GM18511 (cell line): ENCODE measurements around the gene TULP4.
"Not testable (repeated sequence)": the region's sequence is repeated elsewhere in the genome, so short reads cannot be mapped to it uniquely, and the experiment has no call there.

Experiments
- ATAC-seq: cut with Tn5 transposase; IDR thresholded peaks from one replicate; pipeline ENCODE4 v1.9.1; 2021; ENCODE audit warnings: mild to moderate bottlenecking, moderate library complexity; ENCODE audit not compliant: unreplicated experiment

TULP4 gene

DNA sequence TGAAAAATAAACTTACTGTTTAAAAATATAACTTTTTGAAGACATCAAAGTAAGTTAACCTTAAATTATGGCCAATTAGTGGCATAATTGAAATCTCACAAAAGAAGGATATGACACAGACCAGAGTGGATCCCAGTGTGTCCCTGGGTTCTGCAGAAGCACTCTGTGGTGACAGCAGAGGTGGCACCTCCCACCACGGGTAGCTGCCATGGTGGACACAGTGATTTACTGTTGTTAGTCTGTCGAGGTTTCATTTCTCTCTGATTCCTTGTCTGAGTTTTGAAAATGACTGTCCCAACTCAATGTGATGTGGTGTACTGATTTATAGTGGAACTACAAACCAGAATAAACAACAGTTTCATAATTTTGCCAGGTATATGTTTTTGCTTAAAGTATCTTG, 76.5 kb downstream of the TULP4 start:
- ATAC-seq = no peak

DNA sequence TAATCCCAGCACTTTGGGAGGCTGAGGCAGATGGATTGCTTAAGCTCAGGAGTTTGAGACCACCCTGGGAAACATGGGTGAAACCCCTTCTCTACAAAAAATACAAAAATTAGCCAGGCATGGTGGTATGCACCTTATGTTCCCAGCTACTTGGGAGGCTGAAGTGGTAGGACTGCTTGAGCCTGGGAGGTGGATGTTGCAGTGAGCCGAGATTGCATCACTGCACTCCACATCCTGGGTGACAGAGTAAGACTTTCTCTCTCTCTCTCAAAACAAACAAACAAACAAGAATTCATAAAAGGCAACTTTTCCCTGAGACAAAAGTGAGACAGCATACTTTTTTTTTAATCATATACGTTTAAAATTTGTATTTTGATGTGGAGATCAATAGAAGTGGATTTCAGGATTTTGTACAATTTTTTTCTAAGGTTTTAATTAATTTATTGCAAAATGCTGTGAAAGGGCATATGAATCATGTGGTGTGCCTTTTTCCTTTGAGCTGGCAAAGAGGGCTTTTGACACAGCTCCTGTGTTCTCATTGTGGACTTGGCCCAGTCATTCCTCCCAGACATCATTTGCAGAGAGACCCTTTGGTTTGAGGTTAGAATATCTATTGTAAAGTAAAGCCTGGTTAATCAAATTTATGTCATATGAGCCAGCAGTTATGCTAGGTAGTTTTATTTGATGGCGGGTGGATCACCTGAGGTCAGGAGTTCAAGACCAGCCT, 77.1 kb downstream of the TULP4 start:
- ATAC-seq = no peak

DNA sequence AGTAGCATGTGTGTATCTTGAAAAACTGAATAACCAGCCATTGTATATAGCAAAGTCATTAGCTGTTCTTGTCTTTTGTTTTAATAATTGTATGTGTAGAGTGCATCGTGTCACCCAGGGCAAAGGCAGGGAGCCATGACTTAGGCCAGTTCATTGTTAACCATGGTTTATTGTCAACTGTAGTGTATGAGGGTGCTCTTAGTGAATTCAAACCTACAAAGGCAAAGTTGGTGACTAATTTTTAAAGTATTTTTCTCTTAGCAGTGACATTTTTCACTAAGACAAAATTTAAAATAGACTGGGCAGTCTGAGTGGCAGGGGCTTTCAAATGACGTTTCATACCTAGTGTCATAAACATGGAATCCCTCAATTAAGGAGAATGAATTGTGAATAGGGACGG, 79.0 kb downstream of the TULP4 start:
- ATAC-seq = no peak

DNA sequence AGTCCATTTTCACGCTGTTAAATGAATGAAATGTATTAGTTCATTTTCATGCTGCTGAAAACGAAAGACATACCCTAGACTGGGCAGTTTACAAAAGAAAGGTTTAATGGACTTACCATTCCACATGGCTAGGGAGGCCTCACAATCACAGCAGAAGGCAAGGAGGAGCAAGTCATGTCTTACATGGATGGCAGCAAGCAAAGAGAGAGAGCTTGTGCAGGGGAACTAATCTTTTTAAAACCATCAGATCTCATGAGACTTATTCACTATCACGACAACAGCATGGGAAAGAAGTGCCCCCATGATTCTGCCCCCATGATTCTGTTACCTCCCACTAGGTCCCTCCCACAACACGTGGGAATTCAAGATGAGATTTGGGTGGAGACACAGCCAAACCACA, 79.7 kb downstream of the TULP4 start:
- ATAC-seq = not testable (repeated sequence)

DNA sequence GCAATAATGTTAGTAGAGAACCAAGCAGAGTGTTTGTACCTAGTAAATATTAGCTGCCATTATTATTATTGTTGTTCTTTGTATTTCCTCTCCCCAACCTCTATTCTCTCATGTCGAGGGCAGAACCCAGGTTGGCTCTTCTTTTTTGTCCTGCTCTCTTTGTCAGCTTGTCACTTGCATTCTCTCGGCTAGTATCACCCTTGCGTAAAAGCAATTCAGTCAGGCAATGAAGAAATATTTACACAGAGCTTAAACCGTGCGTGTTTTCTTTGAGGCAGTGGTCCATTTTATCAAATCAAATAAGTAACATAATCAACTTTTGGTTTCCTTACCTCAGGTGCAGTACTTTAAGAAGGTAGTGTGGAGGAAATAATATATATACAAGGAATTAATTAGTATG, 83.9 kb downstream of the TULP4 start:
- no peak for ATAC-seq

DNA sequence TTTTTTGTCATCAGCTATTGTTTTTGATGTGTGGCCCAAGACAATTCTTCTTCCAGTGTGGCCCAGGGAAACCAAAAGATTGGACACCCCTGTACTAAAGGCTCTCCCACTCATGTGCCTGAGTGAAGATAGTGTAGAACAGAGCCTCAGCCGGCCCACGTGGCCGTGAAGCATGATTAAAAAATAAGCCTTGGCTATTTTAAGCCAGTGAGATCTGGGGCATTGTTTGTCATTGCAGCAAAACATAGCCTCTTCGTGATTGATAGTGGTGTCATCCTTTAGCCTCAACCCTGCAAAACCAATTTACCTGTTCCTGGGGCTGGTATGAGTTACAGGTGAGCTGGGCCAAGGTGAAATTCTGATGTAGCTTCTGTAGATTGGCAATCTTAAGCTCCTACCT, 85.3 kb downstream of the TULP4 start:
- no peak for ATAC-seq

DNA sequence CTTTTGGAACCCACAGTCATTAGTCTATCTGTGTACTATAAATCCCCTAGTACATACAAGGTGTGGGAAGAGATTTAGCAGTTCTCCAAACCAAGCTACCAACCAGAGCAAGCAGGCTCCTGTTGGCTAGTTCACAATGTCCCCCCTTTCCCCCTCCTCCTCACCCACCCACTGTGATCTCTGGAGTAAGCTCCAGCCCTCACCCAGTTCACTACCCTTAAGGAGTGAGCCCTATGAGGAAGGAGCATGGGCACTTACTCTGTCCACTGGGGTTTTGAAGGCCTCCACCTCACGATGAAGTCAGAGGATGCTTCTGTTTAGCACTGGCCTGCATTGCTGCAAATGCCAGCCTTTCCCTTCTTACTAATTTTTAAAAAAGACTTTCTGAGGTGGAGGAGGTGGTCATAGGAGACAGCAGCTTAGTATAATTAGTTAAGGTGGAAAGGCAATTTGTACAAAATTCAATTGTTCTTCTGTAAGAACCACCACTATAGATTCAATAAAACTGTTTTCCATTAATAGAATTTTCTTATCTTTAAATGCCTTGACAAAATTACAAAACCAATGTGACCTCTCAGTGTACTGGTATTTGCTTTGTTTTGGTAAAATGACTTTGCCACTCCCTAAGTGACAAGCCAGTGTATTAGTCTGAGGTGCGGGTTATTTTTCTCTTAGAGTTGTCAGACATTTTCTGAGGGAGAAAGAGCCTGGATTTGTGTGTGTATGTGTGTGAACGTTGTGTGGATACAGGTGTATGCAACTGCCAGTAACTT, 86.2 kb downstream of the TULP4 start:
- ATAC-seq = no peak

DNA sequence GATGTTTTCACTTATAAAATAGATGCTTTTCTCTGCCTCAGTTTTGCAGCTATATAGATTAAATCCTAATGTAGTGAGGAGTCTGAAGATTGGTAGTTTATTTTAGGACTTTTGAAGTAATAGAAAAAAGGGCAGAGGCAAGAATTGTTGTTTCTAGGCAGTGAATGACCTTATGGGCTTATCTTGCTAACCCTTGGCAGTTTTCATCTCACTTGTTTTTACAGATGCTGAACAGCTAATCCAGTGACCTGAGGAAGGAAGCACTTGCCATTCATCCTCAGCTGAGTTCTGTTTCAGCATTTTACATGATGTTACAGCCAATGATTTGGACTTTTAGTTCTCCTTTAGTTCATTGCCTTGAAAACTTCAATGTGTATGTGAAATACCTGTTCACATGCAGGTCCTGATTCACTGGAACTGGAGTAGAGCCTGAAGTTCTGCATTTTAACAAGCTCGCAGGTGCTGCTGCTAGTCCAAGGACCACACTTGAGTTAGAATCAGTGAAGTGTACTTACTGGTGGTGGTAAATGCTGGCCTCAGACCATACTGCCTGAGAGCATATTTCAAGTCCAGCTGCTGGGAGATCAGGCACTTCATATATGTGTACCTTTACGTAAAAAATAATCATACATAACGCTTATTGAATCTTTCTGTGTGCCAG, 86.9 kb downstream of the TULP4 start:
- ATAC-seq = no peak

DNA sequence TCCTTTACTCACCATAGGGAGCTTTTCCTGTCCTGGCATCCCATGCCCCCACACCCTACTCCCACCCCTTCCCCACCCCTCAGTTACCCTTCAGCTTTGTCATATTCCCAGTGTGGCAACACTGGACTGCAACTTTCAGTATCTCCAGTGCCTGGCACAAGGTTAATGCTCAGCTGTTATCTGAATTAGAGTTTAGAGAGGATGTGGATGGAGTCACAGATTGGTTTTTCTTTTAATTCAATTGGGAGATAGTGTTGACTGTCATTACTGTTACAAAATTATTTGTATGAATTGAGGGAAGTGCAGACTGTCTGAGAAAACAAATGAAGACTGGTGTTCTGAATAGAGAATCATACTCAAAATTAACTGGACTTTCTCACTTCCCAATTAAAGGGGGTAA, 89.9 kb downstream of the TULP4 start:
- ATAC-seq = no peak

DNA sequence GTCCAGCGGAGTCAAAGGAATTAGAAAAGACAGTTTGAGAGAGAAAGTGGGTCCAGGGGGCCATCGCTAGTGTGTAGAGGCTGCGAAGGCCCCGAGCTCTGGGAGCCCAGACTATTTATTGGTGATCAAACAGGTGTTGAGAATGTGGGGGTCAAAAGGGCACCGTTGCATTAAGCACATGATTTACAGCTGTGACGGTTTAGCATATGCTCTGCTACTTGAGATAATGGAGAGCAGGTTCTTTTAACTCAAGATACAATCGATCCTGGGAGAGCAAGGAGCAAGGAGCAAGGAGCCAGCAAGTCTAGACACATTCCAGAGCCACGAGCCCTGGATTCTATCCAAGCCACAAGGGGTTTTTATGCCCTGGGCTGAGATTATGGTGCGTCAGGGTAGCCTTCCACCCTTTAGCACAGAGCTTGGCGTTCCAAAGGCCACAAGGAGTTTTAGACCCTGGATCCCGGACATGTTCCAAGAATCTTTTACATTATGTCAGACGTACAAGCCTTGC, 93.1 kb downstream of the TULP4 start:
- ATAC-seq = not testable (repeated sequence)

DNA sequence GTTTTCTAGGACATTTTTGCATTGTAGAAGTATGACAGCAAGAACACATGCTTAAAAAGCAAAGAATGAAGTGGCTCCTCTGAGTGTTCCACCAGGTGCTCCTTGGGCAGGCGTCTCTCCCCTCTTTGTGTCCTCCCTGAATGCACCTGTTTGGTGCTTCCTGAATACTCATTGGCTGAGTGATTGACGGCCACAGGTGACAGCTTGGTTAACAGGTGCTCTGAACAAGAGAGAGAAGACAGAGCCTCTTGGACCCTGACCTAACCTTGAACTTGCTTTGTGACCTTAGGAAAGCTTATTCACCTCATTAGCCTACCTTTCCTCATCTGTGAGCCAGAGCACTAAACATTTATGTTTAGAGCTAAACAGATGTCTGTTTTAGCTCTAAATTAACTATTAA, 93.7 kb downstream of the TULP4 start:
- no peak for ATAC-seq

DNA sequence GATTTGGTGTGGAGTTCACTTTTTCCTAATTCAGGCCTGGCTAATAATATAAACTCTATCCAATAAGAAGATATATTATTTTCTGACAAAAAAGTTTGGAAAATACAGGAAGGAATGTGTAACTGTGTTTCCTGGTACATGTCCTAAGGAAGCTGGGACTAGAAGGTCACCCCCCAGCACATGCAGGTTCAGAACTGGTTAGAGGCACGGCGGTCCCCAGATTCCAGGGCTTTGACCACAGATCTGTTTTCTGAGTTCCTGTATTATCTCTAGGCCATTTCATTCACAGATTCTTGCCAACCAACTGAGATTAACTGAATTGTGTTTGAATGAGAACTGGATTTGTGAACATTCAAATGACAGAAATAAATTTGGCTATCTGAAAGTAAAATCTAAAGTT, 94.5 kb downstream of the TULP4 start:
- no peak for ATAC-seq

DNA sequence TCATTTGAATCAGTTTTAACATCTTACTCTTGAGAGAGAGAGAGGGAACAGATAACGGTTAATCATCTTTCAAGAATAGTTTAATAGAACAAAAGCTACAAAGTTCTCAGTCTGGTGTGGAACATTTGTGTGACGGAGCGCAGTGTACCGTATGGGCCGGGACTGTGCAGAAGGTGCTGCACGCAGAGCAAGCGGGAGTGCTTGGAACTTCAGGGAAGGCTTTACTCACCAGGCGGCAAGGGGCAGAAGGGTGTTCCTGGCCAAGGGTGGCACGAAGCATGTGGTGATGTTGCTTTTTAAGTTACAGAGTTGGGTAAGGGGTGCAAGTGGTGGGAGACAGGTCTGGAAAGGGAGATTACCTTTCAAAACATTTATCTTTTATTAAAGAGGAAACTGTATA, 95.7 kb downstream of the TULP4 start:
- ATAC-seq = no peak

DNA sequence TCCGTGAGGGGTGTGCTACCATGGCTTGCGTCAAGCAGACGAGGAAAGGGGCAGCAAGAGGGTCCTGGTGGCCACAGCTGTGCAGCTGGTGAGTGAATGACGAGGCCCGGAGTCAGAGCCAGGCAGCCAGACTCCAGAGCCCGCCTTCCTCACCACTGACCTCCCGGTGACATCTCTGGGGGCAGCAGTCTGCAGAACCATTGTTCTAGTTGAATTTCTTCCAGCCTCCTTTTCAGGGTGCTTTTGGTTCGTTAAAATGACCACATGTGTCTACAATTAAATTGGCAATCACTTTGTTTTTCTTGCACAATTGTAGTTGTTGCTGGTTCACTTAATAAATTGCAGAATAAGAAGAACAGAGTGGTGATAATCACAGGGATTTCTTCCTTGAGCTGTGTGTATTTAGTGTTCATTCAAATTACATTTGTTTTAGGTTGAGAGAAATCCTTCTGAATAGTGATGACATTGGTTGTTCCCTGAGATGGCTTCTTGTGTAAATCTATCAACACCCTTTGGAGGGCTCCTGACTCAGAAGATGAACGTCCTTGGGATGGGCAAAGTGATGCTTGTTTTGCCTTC, 96.4 kb downstream of the TULP4 start:
- ATAC-seq = no peak

DNA sequence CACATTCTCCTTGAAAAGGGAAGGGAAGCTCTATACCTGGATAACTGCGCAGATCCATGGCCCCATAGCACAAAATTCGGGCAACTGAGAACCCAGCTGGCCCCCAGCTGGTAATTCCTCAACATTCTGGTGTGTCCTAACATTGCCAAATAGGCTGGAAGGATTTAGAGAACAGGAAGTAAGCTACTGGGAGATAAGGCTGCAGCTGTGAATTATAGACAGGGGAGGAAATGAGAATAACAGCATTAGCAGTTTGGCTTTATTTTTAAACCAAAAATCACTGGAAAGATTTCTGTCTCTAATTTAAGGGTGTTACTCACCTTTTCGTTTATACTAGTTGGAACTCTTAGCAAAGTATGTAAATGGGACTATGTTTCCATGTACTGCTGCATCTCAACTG, 97.2 kb downstream of the TULP4 start:
- ATAC-seq = no peak

DNA sequence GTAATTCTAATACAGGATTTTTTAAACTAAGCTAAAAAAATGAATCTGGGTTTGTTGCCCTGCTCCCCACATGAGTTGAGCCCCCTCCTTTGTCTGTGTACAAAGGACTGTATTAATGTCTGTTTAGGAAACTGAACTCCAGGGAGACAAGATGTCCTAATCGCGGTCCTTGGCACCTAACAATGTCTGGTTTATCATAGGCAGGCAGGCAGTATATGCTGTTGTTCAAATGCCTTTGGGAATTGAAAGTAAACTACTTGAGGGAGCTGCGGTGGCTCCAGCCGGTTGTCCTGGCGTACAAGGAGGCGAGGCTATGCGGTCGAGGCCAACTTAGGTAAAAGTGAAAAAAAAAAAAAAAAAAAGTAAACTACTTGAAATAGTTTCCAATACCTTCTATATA, 98.5 kb downstream of the TULP4 start:
- ATAC-seq = no peak

DNA sequence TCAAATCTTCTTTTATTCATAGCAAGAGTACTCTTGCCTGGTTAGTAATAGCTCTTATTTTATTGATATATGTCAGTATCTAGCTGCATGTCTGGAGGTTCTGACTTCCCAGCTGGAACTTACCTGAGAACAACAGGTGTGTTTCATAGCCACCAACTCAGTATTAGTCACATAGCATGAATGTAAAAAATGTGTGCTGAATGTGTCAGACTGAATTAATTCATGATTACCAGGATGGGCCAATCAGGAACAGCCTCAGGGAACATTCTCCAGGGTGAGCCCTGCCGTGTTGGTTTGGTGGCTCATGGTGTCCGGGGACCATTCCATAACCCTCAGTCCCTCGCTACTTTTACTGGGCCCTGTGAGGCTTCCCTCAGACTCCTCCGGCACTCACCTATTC, 99.7 kb downstream of the TULP4 start:
- no peak for ATAC-seq

DNA sequence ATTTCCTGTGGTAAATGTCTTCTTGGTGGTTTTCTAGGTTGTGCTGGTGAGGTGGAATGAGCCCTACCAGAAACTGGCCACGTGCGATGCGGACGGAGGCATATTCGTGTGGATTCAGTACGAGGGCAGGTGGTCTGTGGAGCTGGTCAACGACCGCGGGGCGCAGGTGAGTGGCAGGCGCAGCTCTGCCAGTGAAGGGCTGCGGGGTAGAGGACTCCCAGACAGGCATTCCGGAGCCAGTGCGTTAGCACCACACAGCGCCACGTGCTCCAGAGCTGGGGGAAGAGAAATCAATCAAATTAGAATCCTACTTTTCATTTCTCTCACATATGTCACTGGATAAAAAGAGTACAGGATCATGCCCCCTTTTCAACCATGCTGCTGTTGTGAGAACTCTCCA, 100.8 kb downstream of the TULP4 start:
- no peak for ATAC-seq

DNA sequence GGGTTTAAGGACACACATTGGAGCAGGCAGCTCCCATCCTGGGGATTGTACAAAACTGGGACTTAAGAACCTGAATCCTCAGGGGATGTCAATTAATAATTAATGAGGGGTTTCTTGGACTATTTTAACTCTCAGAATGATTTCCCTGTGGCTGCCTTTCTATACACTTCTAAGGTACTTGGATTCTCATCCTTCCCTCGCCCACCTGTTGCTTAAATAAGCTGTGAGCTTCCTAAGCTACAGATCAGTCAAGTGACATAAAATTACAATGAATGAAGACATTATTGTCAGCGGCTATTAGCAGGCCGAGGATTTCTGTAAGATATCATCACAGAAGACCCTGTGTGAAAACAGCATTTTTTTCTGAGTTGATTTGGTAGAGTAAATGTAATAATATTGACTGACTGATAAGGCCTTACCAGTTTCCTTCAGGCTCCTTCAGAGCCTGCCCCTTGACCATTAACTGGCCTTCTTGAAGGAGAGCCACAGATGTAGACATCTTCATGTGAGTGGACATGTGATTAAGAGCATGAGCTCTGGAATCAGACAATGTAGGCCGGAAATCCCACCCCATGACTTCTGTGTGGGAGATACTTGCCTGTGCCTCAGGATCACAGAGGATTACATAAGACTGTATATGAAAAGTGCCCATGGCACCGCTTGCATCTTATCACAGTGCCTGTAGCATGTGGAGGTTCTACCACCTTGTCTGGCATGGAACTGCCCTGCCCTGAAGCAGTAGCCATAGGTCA, 101.7 kb downstream of the TULP4 start:
- ATAC-seq = no peak

DNA sequence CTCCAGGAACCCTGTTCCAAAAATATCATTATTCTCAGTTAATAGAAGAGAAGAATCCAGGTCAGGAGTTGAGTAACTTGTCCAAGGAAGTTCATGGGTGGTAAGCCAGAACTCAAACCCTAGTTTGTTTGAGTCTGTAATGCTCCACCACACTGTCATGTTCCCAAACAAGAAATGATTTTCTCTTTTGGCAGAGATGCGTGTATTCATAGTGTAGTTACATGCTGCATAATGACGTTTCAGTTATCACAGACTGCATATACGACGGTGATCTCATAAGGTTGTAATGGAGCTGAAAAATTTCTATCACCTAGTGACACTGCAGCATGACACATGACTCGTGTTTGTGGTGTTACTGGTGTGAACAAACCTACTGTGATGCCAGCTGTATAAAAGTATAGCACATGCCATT, 102.6 kb downstream of the TULP4 start:
- no peak for ATAC-seq

DNA sequence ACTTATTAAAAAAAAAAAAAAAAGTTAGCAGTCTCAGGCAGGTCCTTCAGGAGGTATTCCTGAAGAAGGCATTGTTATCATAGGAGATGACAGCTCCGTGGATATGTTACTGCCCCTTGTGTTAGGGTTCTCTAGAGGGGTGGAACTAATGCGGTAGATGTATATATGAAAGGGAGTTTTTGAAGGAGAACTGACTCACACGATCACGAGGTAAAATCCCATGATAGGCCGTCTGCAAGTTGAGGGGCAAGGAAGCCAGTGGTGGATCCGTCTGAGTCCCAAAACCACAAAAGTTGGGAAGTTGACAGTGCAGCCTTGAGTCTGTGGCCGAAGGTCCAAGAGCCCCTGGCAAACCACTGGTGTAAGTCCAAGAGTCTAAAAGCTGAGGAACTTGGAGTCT, 103.4 kb downstream of the TULP4 start:
- no peak for ATAC-seq
